ENCODE data around the gene ZNF593.

Gene ZNF593

GRCh38 chr1:26153966-26154532 lies 15.7 kb upstream of the ZNF593 start:
- DNase-seq, result no peak

- no peak for DNase-seq
These were observed 15.0 kb upstream of the ZNF593 start for GRCh38 chr1:26154750-26155149.

GRCh38 chr1:26155370-26156284 lies 14.1 kb upstream of the ZNF593 start:
- no peak for DNase-seq

- no peak for DNase-seq
These were observed 13.2 kb upstream of the ZNF593 start for GRCh38 chr1:26156285-26157038.

DNA sequence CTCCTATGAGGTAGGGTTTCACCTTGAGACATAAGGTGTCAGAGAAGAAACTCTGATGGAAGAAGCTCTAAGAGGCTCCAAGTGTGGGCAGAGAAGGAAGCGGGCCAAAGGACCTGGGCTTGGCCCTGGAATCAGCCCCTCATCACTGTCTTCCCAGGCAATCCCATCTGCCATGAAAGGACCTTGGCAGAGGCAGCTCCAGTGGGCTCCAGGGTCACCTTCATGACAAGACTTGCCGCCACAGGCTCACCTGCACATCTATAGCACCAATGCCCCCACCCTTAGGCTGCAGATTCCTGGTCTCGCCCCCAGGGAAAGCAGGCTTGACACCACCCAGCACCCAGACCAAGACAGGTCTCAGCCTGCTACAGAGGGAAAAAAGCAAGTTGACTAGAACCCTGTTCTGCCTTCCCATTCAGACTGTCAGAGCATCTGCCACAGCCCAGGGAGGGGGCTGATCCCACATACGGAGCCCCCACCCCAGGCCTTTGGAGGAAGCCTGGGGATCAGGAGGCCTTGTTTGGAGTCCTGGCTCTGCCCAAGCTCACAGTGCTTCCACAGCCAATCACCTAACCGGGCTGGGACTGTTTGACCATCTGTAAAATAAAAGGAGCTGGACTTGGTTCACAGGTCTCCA lies 11.3 kb upstream of the ZNF593 start:
- no peak for DNase-seq

DNA sequence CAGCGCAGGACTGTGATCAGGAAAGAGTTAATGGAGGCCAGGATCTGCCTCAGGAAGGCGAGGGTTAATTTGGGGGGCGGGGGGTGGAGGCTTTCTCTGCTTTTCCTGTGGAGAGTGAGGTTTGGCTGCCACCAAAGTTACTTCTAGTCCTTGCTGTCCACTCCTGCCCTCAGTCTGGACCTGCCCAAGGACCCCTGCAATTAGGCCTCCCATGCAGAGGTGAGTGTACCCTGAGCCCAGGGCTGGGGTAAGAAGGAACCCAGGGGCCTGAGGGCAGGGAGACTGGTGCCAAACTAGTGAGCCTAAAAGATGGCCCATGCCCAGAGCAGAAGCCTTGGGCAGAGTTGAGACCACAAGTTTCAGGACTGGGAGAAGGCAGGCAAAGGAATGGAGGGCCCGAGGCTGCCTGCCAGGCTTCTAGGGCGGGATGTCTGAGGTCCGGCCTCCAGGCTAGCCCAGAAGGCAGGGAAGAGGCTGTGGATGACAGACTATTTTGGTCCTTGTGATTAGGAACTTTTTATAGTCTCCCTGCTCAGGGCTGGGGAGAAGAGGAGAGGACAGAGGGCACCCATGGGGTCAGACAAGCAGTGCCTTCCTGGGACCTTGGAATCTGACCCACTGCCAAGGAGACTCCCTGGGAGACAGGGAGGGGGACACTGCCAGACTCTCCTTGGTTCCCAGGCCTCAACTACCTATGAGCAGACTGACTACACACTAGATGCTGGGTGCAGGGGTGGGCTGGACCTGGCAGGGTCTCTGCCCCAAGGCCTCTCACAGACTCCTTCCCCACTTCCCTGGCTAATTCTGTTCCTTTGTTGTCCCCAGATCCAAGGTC lies 10.6 kb upstream of the ZNF593 start, which contains the start of gene FAM110D:
Gene FAM110D (plus strand): TSS at position 172 of the 835 bp plus-strand sequence. CDS start 2,213 bp downstream, outside the sequence.
- DNase-seq, result no peak

DNA sequence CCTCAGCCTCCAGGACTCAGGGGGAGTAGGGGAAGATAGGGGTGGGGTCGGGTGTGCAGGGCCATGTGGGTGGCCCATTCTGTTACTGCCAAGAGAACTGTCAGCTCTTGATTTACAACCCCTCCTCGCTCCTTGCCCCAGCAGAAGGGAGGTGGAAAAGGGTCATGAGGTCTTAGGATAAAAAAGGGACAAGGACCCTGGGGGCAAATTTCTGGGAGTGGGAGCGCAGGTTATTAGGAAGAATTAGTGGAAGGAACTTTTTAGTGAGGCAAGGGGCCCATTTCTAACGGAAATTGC lies 10.0 kb upstream of the ZNF593 start:
- DNase-seq, result no peak

DNA sequence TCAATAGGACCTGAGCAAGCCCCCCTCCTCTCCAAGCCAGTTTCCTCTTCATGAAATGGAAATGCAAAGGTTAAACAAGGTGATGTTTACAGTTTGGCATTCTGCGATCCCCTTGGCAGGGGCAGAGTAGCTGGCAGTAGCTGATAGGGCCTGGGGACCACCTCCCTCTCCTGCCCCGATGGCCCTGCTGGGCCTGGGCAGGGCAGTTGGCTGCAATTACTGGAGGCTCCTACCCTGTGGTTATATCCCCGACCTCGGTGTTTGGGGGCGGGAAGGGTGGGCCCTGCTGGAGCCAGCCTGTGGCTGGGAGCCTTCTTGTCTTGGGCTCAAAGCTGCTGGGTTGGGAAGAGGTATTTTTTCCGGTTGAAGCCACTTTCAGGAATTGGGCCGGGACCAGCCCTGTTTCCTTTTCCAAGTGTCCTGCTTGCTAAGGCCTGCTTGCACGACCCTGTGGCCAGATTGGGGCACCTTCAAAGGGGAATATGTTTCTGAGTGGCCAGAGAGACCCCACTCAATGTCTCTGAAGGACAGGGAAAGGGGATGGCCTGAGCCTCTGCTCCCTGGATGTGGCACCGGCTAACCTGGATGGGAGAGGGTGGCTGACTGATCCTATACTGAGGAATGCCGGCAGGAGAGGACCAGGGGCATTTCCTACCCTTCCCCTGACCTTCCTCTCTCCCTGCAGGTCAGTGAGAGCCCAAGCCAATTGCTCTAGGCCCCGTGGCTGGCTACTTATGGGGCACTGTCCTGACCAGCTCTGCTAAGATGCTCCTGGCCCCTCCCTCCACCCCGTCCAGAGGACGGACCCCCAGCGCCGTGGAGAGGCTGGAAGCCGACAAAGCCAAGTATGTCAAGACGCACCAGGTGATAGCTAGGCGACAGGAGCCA lies 8.9 kb upstream of the ZNF593 start:
- no peak for DNase-seq

DNA sequence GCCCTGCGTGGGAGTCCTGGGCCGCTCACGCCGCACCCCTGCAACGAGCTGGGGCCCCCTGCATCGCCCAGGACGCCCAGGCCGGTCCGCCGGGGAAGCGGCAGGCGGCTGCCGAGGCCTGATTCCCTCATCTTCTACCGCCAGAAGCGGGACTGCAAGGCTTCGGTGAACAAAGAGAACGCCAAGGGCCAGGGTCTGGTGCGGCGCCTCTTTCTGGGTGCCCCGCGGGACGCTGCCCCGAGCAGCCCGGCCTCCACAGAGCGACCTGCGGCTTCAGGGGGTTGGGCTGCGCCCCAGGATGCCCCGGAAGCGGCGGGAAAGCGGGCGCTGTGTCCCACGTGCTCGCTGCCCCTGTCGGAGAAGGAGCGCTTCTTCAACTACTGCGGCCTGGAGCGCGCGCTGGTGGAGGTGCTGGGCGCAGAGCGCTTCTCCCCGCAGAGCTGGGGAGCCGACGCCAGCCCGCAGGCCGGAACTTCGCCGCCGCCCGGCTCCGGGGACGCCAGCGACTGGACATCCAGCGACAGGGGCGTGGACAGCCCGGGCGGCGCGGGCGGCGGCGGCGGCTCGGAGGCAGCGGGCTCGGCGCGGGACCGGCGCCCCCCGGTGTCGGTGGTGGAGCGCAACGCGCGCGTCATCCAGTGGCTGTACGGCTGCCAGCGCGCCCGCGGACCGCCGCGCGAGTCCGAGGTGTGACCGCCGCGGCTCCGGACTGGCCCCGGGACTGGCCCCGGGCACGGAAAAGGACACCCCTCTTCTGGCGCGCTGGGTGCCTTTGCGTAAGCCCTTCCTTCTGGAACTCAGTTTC lies 8.1 kb upstream of the ZNF593 start:
- DNase-seq, result no peak

- DNase-seq, result no peak
These were observed 7.4 kb upstream of the ZNF593 start for GRCh38 chr1:26162220-26162709.

GRCh38 chr1:26163684-26164035 lies 6.0 kb upstream of the ZNF593 start:
- no peak for DNase-seq

DNA sequence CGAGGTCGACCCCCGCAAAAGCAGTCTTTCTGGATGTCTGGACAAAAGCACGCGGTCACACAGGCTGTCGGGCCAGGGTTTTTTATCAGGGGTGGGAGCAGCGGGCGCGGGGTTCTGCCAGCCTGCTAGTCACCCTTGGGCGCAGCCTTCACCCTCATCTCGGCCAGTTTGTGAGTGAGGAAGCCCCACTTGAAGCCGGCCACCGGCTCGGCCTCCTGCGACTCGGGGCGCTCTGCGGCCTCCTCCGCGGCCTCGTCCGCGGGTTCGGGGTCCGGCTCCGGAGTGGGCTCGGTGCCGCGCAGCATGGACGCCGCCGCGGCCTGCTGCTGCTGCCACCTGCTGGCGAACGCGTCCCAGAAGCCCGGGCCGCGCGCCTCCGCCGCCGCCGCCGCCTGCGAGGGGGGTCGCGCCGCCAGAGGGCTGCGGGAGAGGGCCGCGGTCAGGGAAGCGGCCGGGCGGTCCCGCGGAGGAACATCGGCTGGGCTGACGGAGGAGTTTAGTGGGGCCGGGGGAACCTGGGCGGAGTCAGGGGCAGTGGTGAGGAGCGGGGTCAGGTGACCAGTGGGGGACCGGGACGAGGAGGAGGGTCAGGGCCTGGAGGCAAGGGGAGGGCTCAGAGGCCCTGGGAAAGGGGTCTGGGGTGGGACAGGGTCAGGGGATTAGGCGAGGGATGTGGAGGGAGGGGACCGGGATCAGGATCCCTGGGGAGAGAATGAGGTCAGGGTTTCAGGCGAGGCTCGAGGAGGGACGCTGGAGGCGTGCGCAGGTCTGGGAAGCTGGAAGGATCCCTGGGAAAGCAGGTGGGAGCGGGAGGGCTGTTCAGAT lies 5.5 kb upstream of the ZNF593 start:
- DNase-seq, result no peak

DNA sequence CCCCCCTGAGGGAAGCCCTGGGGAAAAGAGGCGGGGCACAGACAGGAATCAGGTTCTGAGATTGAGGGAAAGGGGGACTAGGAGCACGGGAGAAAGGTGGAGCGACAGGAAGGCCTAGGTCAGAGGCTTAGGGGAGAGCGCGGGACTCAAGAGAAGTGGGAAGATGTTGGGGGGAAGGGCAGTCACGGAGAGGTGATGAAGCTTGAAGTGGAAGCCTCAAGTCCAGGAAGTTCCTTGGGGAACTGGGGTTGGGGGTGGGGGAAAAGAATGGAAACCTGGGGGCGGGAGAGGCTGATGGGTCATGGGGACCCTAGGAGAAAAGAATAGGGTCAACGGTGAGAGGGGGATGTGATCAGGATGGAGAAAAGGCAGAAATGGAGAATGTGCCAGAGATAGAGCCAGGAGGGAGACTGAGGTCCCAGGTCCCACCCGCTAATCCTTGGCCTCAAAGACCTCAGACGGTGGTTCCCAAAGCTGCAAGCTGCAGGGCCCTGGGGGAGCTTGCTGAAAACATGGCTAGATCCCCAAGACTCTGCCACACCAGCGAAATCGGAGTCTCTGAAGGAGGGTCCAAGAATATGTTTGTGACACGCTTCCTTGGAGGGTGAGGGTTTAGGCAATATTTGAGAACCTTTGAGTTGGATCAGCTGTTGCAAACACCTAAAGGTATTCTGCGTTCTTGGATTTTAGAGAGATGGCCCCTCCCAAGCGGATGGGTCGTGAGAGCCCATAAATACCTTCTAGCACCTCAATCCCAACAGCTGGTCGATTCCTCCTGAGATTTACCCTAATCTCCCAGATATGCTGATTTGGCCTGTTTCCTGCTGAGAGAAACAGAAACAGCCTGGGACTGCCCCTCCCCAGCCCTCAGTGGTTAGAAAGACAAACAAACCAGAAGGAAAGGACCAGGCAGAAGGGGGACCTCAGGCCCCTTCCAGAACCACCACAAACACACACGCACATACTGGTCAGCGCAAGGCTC lies 4.6 kb upstream of the ZNF593 start:
- no peak for DNase-seq

GRCh38 chr1:26166719-26167281 lies 2.9 kb upstream of the ZNF593 start:
- no peak for DNase-seq

- DNase-seq, result no peak
These were observed 1.1 kb upstream of the ZNF593 start, which contains the start of gene C1orf232 for GRCh38 chr1:26168410-26169197. Gene C1orf232, minus strand, starts transcription at chr1:26168963. Its CDS starts 464 bp downstream, at chr1:26168499.

DNA sequence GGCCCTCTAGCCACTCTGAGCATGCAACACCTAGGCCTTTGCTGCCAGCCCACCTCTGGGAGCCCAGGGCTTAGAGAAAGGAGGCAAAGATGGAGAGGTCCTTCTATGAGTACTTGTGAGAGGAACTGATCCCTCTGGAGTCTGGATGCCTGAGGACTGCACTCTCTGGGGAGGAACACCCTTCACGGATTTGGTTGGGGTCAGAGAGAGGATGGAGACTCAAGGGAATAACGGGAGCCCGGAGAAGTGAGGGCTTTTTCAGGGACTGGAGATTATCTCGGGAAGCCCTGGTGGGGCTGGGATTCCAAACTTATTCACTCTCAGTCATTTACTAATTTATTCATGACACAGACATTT lies 532 bp upstream of the ZNF593 start:
- DNase-seq, result no peak

GRCh38 chr1:26170472-26170821 lies 739 bp downstream of the ZNF593 start:
- no peak for DNase-seq

Data from GOT3 (cell line).